GM23338 (cell line): ENCODE measurements around the gene SH3RF3. TPM values are rescaled to one million over a fixed set of nuclear protein-coding genes. Genes with fewer than 3 reads are reported as not detected.

Experiments
- ATAC-seq: fragments of 200-7000 bp; cut with Tn5 transposase; 3 replicates; pipeline ENCODE4 v1.9.1; 2020
- DNase-seq: peaks from one replicate; pipeline ENCODE4 v3.0.0-alpha.2; 2015; ENCODE audit warnings: low spot score
- H2AFZ ChIP-seq: fragments of 200-600 bp; sonication (generic); 2 replicates; pipeline ENCODE4 v1.8.0; 2016; ENCODE audit warnings: antibody characterized with exemption, mild to moderate bottlenecking, moderate library complexity
- H3F3A ChIP-seq: fragments of 200-600 bp; sonication (generic); replicated peaks from 2 replicates; pipeline ENCODE4 v1.8.0; 2017; ENCODE audit warnings: antibody characterized with exemption, mixed run types, low read depth
- H3K27ac ChIP-seq: fragments of 200-600 bp; sonication (generic); 2 replicates; pipeline ENCODE4 v1.6.1; 2016; ENCODE audit warnings: low read depth
- H3K27me3 ChIP-seq: fragments of 200-600 bp; sonication (generic); 2 replicates; pipeline ENCODE4 v1.8.0; 2016; ENCODE audit warnings: mild to moderate bottlenecking, mixed run types, moderate library complexity; ENCODE audit not compliant: insufficient read depth
- H3K36me3 ChIP-seq: fragments of 200-600 bp; sonication (generic); 2 replicates; pipeline ENCODE4 v1.8.0; 2016; ENCODE audit warnings: mild to moderate bottlenecking; ENCODE audit not compliant: insufficient read depth
- H3K4me1 ChIP-seq: fragments of 200-600 bp; sonication (generic); 2 replicates; pipeline ENCODE4 v1.8.0; 2016; ENCODE audit warnings: mild to moderate bottlenecking, moderate library complexity; ENCODE audit not compliant: insufficient read depth
- H3K4me2 ChIP-seq: fragments of 200-600 bp; sonication (generic); 2 replicates; pipeline ENCODE4 v1.7.1; 2017; ENCODE audit warnings: mixed run types
- H3K4me3 ChIP-seq: fragments of 200-600 bp; sonication (generic); 2 replicates; pipeline ENCODE4 v1.6.1; 2016; ENCODE audit warnings: mixed run types
- H3K79me2 ChIP-seq: fragments of 200-600 bp; sonication (generic); replicated peaks from 2 replicates; pipeline ENCODE4 v1.8.0; 2017; ENCODE audit warnings: mild to moderate bottlenecking; ENCODE audit not compliant: insufficient read depth
- H3K9me2 ChIP-seq: fragments of 200-600 bp; sonication (generic); 2 replicates; pipeline ENCODE4 v1.8.0; 2017; ENCODE audit not compliant: insufficient read depth
- H4K20me1 ChIP-seq: fragments of 200-600 bp; sonication (generic); replicated peaks from 2 replicates; pipeline ENCODE4 v1.8.0; 2017; ENCODE audit warnings: mild to moderate bottlenecking; ENCODE audit not compliant: insufficient read depth
- H3K27ac Mint-ChIP-seq: 2 replicates; pipeline ENCODE4 v1.8.0; 2020; ENCODE audit warnings: inconsistent platforms, mild to moderate bottlenecking, moderate library complexity, mixed read lengths
- H3K27me3 Mint-ChIP-seq: 3 replicates; pipeline ENCODE4 v1.8.0; 2022; ENCODE audit warnings: low read depth, mild to moderate bottlenecking, moderate library complexity, mixed read lengths, inconsistent platforms; ENCODE audit not compliant: insufficient read depth, poor library complexity
- H3K36me3 Mint-ChIP-seq: 3 replicates; pipeline ENCODE4 v1.8.0; 2021; ENCODE audit warnings: low read depth, mild to moderate bottlenecking, inconsistent platforms, moderate library complexity, mixed read lengths
- H3K4me1 Mint-ChIP-seq: 3 replicates; pipeline ENCODE4 v1.8.0; 2020; ENCODE audit warnings: mild to moderate bottlenecking, inconsistent platforms, mixed read lengths
- H3K4me3 Mint-ChIP-seq: 3 replicates; pipeline ENCODE4 v1.8.0; 2021; ENCODE audit warnings: moderate library complexity, mild to moderate bottlenecking, inconsistent platforms, mixed read lengths
- H3K9me3 Mint-ChIP-seq: 3 replicates; pipeline ENCODE4 v1.8.0; 2020; ENCODE audit warnings: moderate library complexity, mild to moderate bottlenecking, inconsistent platforms, mixed read lengths
- CREB1 ChIP-seq: fragments of 250-450 bp; sonication (Bioruptor Pico); IDR thresholded peaks from 2 replicates; pipeline ENCODE4 v1.5.0; 2020; ENCODE audit warnings: low read depth, mild to moderate bottlenecking, moderate library complexity
- EZH2phosphoT487 ChIP-seq: fragments of 200-600 bp; sonication (generic); IDR thresholded peaks from one replicate; pipeline ENCODE4 v1.8.1; 2018; ENCODE audit warnings: antibody characterized with exemption; ENCODE audit not compliant: unreplicated experiment
- JUNB ChIP-seq: IDR thresholded peaks from one replicate; pipeline ENCODE4 v1.6.1; 2016; ENCODE audit warnings: antibody characterized with exemption; ENCODE audit not compliant: unreplicated experiment
- NANOG ChIP-seq: IDR thresholded peaks from 2 replicates; pipeline ENCODE4 v1.6.1; 2016; ENCODE audit warnings: antibody characterized with exemption, borderline replicate concordance
- STAT1 ChIP-seq: IDR thresholded peaks from one replicate; pipeline ENCODE4 v1.6.1; 2016; ENCODE audit warnings: antibody characterized with exemption; ENCODE audit not compliant: unreplicated experiment
- ZNF114 ChIP-seq: fragments of 250-450 bp; sonication (Bioruptor Pico); IDR thresholded peaks from 2 replicates; pipeline ENCODE4 v1.5.0; 2020; ENCODE audit warnings: mild to moderate bottlenecking, moderate library complexity
- ZNF331 ChIP-seq: fragments of 250-450 bp; sonication (Bioruptor Pico); IDR thresholded peaks from 2 replicates; pipeline ENCODE4 v1.5.0; 2020; ENCODE audit warnings: low read depth, mild to moderate bottlenecking, moderate library complexity
- polyA plus RNA-seq: library from polyadenylated mRNA; unstranded; fragments of >200 nt; fragmentation: Nextera tagmentation; extraction: Ambion mirVana; gene quantifications from 2 replicates; pipeline ENCODE4 v1.2.1, GENCODE V29; 2016
- total RNA-seq: library from RNA; depleted of rRNA; stranded (reverse); fragments of >200 nt; shearing (Covaris generic); gene quantifications from 2 replicates; pipeline ENCODE4 v1.2.3, GENCODE V29; 2014
- TF ChIP-seq, protein P1 (sequence below), 2 experiments: fragments of 200-600 bp in 1 of 2; sonication (generic) in 1 of 2; conservative IDR thresholded peaks; 2 replicates each; pipeline versions ENCODE4 v1.5.1 to v1.6.1; 2016 to 2017; ENCODE audit warnings: antibody characterized with exemption in 2 of 2, low read depth in 2 of 2, mild to moderate bottlenecking in 2 of 2, moderate library complexity in 1 of 2
- TF ChIP-seq, protein P2 (sequence below): IDR thresholded peaks from 2 replicates; pipeline ENCODE4 v1.6.1; 2016; ENCODE audit warnings: antibody characterized with exemption

Gene SH3RF3
- total and polyA plus RNA-seq, 2 experiments from 2014 or later: 0.11 to 0.63 TPM

GRCh38 chr2:109209412-109209811 is 80.4 kb downstream of the SH3RF3 start (continued):
- TF ChIP-seq JUNB (no peak), ZNF114 (CRISPR knock-in tag) (no peak)
- TF ChIP-seq, protein P1, sequence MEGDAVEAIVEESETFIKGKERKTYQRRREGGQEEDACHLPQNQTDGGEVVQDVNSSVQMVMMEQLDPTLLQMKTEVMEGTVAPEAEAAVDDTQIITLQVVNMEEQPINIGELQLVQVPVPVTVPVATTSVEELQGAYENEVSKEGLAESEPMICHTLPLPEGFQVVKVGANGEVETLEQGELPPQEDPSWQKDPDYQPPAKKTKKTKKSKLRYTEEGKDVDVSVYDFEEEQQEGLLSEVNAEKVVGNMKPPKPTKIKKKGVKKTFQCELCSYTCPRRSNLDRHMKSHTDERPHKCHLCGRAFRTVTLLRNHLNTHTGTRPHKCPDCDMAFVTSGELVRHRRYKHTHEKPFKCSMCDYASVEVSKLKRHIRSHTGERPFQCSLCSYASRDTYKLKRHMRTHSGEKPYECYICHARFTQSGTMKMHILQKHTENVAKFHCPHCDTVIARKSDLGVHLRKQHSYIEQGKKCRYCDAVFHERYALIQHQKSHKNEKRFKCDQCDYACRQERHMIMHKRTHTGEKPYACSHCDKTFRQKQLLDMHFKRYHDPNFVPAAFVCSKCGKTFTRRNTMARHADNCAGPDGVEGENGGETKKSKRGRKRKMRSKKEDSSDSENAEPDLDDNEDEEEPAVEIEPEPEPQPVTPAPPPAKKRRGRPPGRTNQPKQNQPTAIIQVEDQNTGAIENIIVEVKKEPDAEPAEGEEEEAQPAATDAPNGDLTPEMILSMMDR (conservative IDR thresholded peaks at IDR 0.05; ENCODE audit: low read depth in 2 of 2): no peak

GRCh38 chr2:109209941-109210340 is 80.9 kb downstream of the SH3RF3 start:
- no peaks in the 10 kb centered on the region for H3K36me3 Mint-ChIP-seq
- no peaks in the 10 kb centered on the region for H3K9me3 Mint-ChIP-seq
- H3K4me1 Mint-ChIP-seq: peaks cover 14% of the 10 kb centered on the region
- no peak overlapping the region for H2AFZ ChIP-seq
- no peak overlapping the region for H3K27ac ChIP-seq
- no peaks in the 10 kb centered on the region for H3K9me2 ChIP-seq
- peaks cover 12% of the 10 kb centered on the region for H3K27me3 Mint-ChIP-seq
- no peaks in the 10 kb centered on the region for H3K79me2 ChIP-seq
- no peaks in the 10 kb centered on the region for H3K27me3 ChIP-seq
- H4K20me1 ChIP-seq: no peaks in the 10 kb centered on the region
- DNase-seq: no peak
- no peak overlapping the region for H3K4me3 Mint-ChIP-seq
- no peak overlapping the region for H3K27ac Mint-ChIP-seq
- no peak overlapping the region for H3K4me2 ChIP-seq
- no peak overlapping the region for H3K4me3 ChIP-seq
- H3F3A ChIP-seq: no peaks in the 10 kb centered on the region
- no peak for ATAC-seq
- no peaks in the 10 kb centered on the region for H3K4me1 ChIP-seq
- H3K36me3 ChIP-seq: no peaks in the 10 kb centered on the region
- TF ChIP-seq STAT1 (no peak), NANOG (no peak)
- TF ChIP-seq, protein P1 (conservative IDR thresholded peaks at IDR 0.05; ENCODE audit: low read depth in 2 of 2): no peak

DNA sequence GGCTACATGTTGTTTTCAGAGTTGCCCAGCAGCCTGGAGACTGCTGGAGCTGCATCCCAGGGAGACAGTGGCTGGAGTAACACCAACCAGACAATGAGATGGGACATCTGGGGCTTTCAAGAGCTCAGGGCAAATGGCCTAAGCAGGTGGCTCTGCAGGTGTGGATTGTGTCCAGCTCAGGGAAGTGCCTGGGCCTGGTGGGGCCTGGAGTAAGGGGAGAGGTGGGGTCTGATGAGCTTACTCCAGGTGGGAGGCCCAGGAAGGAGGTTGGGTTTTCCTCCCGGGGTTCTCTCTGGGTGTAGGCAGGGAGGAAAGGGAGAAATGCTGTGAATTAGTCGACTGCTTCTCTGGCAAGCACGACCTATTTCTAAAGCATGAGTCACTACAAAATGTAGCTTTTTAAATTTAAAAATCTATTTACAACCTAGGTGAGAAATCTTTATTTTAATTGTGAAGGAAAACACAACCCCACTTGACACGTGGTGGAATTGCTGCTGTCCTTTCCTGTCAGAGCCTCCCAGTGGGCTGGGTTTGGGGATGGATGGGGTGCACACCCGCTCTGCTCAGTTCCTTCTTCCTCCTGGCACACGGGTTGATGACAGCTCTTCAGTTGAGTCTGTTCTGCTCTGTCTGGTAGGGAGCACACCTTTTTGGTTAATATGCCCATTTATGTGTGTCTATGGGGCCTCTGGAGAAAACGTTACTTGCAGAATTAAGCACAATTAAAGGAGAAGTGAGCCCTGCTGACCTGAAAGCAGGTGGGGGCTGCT is 81.6 kb downstream of the SH3RF3 start:
- H3K27ac ChIP-seq: no peak overlapping the region
- no peaks in the 10 kb centered on the region for H3K9me2 ChIP-seq
- no peaks in the 10 kb centered on the region for H3K79me2 ChIP-seq
- H3K9me3 Mint-ChIP-seq: no peaks in the 10 kb centered on the region
- no peaks in the 10 kb centered on the region for H3K36me3 Mint-ChIP-seq
- no peak overlapping the region for H3K4me2 ChIP-seq
- no peaks in the 10 kb centered on the region for H3K27me3 ChIP-seq
- no peak for DNase-seq
- H2AFZ ChIP-seq: no peak overlapping the region
- ATAC-seq: no peak
- no peak overlapping the region for H3K27ac Mint-ChIP-seq
- H3K4me3 Mint-ChIP-seq: no peak overlapping the region
- no peak overlapping the region for H3K4me3 ChIP-seq
- H3F3A ChIP-seq: no peaks in the 10 kb centered on the region
- no peaks in the 10 kb centered on the region for H3K4me1 ChIP-seq
- TF ChIP-seq, protein P1 (conservative IDR thresholded peaks at IDR 0.05; ENCODE audit: low read depth in 2 of 2): no peak
- TF ChIP-seq JUNB (no peak), CREB1 (no peak), ZNF331 (no peak), NANOG (no peak), EZH2phosphoT487 (no peak)
- TF ChIP-seq, protein P2, sequence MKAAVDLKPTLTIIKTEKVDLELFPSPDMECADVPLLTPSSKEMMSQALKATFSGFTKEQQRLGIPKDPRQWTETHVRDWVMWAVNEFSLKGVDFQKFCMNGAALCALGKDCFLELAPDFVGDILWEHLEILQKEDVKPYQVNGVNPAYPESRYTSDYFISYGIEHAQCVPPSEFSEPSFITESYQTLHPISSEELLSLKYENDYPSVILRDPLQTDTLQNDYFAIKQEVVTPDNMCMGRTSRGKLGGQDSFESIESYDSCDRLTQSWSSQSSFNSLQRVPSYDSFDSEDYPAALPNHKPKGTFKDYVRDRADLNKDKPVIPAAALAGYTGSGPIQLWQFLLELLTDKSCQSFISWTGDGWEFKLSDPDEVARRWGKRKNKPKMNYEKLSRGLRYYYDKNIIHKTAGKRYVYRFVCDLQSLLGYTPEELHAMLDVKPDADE: no peak
- peaks cover 19% of the 10 kb centered on the region for H3K27me3 Mint-ChIP-seq
- no peaks in the 10 kb centered on the region for H4K20me1 ChIP-seq
- no peaks in the 10 kb centered on the region for H3K36me3 ChIP-seq
- peaks cover 14% of the 10 kb centered on the region for H3K4me1 Mint-ChIP-seq
